Fibroblast of the aortic adventitia (primary cell): ENCODE data around the gene CRTC3. TPM values are rescaled to one million over a fixed set of nuclear protein-coding genes. Genes with fewer than 3 reads are reported as not detected.

Experiments
- DNase-seq: peaks from one replicate; pipeline ENCODE4 v3.0.0-alpha.2; 2010; ENCODE audit warnings: low read depth
- H3K4me3 ChIP-seq: 2 replicates; pipeline ENCODE4 v1.5.1; 2011; ENCODE audit warnings: low read depth, mild to moderate bottlenecking, control low read depth, low read length, moderate library complexity
- total RNA-seq: library from RNA; depleted of rRNA; stranded (reverse); fragments of >200 nt; gene quantifications from 2 replicates; pipeline ENCODE4 v1.2.3, GENCODE V29; 2012; ENCODE audit warnings: low replicate concordance
- TF ChIP-seq, protein P1 (sequence below): IDR thresholded peaks from 2 replicates; pipeline ENCODE4 v1.5.1; 2011; ENCODE audit warnings: mild to moderate bottlenecking, low read length, control low read depth, inconsistent platforms; ENCODE audit not compliant: insufficient read depth

CRTC3 gene
- total RNA-seq, 1 donor, result 15.7 TPM

DNA sequence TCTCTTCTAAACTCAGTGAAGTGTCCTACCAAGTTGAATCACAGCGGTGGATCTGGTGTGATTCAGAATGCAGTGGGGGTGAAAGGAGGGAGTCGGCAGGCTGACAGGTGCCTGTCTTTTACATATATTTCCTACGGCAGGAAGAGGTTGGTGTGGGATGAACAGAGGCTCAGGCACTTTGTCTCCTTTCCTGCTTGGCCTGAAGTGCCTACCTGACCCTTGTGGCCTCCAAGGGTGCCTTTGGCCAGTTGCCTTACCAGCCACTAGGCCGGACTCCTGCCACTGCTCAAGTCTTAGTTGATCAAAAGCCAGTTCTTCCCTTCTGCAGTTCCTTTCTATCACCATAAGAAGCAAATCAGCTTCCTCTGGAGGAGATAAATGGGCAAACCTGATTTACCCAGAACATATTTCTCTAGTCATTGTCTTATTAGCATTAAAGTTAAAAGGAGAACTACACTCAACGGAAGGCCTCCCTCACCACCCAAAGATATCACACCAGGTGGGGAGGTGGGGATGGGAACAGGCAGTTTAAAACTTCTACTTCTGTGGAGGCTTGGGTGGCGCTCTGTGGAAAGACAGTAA, 52.1 kb downstream of the CRTC3 start:
- no peak for DNase-seq
- no peak overlapping the region for H3K4me3 ChIP-seq
- TF ChIP-seq, protein P1, sequence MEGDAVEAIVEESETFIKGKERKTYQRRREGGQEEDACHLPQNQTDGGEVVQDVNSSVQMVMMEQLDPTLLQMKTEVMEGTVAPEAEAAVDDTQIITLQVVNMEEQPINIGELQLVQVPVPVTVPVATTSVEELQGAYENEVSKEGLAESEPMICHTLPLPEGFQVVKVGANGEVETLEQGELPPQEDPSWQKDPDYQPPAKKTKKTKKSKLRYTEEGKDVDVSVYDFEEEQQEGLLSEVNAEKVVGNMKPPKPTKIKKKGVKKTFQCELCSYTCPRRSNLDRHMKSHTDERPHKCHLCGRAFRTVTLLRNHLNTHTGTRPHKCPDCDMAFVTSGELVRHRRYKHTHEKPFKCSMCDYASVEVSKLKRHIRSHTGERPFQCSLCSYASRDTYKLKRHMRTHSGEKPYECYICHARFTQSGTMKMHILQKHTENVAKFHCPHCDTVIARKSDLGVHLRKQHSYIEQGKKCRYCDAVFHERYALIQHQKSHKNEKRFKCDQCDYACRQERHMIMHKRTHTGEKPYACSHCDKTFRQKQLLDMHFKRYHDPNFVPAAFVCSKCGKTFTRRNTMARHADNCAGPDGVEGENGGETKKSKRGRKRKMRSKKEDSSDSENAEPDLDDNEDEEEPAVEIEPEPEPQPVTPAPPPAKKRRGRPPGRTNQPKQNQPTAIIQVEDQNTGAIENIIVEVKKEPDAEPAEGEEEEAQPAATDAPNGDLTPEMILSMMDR, result no peak

DNA sequence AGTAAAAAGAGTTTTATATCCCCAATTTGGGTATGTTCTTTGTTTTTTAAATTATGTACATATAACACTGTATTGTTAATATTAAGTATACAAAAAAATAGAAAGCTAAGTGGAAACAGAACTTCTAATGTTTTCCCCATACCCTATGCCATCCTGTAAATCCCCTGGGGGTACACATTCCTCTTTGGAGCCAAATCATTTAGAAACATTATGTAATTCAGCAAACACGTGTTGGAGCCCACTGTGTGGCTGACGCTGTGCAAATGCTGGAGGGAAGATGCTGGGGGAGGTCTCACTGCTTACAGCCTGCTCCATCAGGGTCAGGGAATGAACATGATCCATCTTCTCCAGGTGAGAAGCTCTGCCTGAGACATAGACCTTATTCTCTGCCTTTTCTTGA, 52.8 kb downstream of the CRTC3 start:
- no peak overlapping the region for H3K4me3 ChIP-seq
- DNase-seq, result no peak
- TF ChIP-seq, protein P1, result no peak

- TF ChIP-seq, protein P1, result no peak
- no peak overlapping the region for H3K4me3 ChIP-seq
- DNase-seq, result no peak
Measured at GRCh38 chr15:90583471-90584252, 53.9 kb downstream of the CRTC3 start.

GRCh38 chr15:90584841-90585240, 55.1 kb downstream of the CRTC3 start:
- TF ChIP-seq, protein P1, result no peak
- DNase-seq, result no peak
- H3K4me3 ChIP-seq, result no peak overlapping the region

DNA sequence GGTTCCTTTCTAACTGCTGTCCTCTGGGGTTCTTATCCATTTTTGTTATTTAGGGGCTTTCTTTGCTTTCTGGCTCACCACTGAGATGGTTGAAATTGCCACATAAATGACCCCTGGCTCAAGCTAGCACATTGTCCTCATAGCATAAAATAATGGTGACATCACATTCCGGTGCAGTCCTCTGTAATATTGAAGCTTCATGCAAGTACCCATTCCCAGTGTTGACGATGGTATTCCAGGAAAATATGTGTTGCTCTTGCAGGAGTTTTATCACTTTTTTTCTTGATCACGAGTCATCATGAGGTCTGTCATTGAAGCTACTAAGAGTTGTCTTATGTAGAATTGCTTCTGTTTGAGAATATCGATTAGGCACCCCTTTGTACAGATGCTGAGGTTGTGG, 56.1 kb downstream of the CRTC3 start:
- TF ChIP-seq, protein P1, result no peak
- DNase-seq, result peak; percentile 73
- no peak overlapping the region for H3K4me3 ChIP-seq

- DNase-seq, result no peak
- no peak overlapping the region for H3K4me3 ChIP-seq
- TF ChIP-seq, protein P1, result no peak
Measured at GRCh38 chr15:90586948-90587347, 57.2 kb downstream of the CRTC3 start.

- DNase-seq, result no peak
- TF ChIP-seq, protein P1, result no peak
- H3K4me3 ChIP-seq, result no peak overlapping the region
Measured at GRCh38 chr15:90588427-90588826, 58.7 kb downstream of the CRTC3 start.
